GM21825 (cell line): Measurements from ENCODE around the gene RUFY3.
"Not testable (repeated sequence)": the region's sequence is repeated elsewhere in the genome, so short reads cannot be mapped to it uniquely, and the experiment has no call there.

Experiments
- ATAC-seq: cut with Tn5 transposase; IDR thresholded peaks from one replicate; pipeline ENCODE4 v1.9.1; 2021; ENCODE audit warnings: mild to moderate bottlenecking, moderate library complexity; ENCODE audit not compliant: unreplicated experiment

Gene RUFY3

GRCh38 chr4:70769396-70769795 lies 47.6 kb downstream of the RUFY3 start:
- ATAC-seq, result not testable (repeated sequence)

DNA sequence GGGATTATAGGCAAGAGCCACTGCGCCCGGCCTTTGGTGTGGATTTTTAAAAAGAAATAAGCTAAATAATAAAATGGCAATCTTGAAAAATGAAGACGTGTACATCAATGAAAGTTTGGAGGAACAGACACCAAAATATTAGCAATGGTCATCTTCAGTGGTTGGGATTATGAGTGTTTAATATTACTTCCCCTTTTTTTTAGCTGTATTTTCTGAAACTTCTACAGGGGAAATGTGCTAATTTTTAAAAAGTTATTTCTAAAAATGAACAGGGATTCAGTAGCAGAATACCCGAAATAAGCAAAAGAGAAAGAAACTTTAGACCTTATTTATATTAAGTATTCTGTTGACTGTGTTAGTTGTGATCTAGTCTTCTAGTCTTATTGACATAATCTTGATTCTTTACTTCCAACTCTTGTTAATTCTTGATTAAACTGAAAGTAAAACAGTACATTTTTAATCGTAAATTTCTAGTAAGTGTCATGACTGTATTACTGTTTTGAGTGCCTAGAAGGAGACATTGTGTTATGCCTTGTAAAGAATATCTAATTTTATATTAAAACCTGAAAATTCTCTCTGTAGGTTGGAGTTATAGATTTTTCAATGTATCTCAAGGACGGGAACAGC lies 51.3 kb downstream of the RUFY3 start:
- ATAC-seq, result no peak

- no peak for ATAC-seq
These were observed 57.2 kb downstream of the RUFY3 start for GRCh38 chr4:70778888-70779422.

GRCh38 chr4:70783096-70783495 lies 61.3 kb downstream of the RUFY3 start:
- no peak for ATAC-seq

GRCh38 chr4:70787496-70787895 lies 65.7 kb downstream of the RUFY3 start:
- ATAC-seq, result no peak

DNA sequence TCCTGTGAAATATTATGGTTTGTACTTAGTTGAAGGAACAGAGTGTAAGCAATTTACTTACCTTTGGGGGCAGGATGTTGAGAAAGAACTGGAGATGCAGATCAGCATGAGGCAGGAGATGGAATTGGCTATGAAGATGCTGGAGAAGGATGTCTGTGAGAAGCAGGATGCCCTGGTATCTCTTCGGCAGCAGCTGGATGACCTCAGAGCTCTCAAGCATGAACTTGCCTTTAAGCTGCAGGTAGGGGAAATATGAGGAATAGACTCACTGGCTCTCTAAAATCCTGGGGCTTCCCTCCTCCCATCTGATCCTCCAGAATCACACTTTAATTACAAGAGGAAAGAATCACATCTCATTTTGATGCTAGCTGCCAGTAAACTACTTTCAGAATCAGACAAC lies 67.0 kb downstream of the RUFY3 start:
- no peak for ATAC-seq

DNA sequence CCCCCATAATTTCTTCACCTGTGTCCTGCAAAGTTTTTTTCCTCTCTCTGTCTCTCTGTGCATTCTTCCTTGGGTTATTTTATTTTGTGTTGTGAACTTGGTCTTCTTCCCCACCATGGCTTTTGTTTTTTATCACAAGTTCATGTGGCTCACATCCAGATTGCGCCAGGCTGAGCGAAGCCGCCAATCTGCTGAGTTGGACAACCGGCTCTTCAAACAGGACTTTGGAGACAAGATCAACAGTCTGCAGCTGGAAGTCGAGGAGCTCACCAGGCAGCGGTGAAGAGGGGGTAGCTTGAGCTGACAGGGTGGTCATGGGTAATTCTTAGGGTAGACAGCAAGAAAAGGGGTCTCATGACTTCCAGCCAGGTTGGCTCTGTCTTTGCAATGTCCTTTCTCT lies 71.9 kb downstream of the RUFY3 start:
- ATAC-seq, result no peak

- no peak for ATAC-seq
These were observed 79.6 kb downstream of the RUFY3 start for GRCh38 chr4:70801265-70801809.

DNA sequence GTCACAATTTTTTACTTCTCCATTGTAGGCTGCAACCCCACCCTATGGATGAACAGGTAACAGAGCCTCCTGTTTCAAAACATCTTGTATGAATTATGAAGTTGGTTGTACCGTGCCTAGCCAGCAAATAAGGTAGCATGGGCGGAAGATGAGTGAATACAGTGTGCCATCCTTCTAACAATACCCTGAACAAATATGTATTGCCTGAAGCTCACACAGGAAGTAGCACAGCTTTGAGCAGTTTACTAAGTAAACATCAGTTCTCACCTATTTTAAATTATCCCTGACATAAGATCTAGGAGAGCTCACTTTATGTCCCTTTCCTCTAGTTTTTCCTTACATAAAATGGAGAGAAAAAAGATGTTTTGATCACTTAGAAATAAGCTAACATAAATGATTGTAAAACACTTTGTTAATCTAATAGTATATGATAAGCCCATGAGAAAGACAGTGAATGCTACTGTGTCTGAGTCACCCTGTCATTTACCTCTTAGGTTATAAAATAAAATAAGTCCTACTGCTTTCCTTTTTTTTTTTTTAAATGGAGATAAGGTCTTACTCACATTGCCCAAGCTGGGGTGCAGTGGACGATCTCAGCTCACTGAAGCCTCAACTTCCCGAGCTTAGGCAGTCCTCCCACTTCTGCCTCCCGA lies 81.3 kb downstream of the RUFY3 start:
- no peak for ATAC-seq

DNA sequence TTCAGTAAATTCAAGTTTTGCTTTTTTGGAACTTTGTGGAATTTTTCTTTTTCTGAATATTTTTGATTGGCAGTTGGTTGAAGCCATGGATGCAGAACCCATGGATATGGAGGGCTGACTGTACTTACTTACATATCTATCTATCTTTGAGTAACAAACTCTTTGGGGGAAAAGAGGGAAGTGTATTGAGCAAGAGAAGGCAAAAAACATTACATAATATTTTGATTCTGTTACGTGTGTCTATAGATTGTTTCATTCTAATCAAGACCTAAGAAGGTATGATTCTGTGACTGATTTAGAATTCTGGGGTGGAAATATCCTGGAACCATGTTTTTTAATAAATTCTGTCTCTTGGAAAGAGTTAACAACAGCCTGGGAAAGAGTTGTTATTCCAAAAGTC lies 86.4 kb downstream of the RUFY3 start:
- ATAC-seq, result no peak

DNA sequence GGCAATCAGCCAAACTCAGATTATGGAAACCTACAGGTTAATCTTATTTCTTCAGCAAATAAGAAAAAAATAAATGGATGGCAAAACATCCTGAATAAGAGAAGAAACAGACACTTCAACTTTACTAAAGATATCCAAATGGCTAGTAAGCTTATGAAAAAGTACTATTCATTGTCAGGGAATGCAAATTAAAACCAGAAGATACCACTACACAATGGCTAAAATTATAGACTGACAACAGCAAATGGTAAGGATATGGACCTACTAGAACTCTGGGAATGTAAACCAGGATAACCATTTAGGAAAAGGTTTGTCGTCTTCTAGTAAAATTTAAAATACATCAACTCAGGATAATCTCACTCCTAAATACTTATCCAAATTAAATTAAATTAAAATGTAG lies 93.6 kb downstream of the RUFY3 start:
- no peak for ATAC-seq

DNA sequence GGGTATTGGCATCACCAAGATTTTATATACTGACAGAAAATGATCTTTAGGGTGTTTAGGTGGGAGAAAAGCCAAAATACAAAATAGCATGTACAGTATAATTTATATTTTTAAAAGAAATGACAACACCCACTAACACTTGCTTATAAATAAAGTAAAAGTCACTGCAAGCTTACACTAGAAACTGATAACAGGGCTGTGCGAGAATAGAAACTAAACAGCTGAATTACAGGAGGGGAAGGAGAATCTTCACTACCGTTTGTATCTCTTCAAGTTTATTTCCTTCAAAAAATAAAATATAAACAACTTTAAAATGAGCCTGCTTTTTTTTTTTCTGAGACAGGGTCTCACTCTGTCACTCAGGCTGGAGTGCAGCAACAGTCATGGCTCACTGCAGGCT lies 95.1 kb downstream of the RUFY3 start:
- ATAC-seq, result no peak

DNA sequence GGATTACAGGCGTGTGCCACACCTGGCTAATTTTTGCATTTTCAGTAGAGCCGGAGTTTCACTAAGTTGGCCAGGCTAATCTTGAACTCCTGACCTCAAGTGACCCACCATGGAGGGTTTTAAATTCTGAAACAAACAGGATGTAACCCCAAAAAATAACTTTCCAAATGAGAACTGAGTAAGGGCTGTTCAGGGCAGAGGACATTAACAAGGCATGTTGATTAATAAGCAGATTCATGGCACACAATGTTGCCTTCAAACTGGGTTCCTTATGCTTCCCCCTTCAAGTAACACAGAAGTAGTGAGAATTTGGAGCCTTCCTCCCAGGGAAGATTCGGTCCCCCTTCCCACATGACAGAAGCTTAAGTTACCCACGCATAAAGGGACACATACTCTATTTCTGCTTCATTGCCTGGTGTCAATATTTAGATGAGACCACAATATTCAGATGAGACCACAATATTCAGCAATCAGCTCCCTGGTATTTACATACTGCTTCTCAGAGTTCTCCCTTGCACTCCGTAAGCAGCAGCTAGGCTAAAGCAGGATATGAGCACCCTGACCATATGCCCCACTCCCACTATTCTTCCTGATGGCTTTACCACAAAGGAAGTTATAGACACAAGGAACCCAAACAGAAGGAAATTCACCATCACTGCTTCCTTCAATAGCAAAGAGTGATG lies 96.5 kb downstream of the RUFY3 start:
- ATAC-seq, result no peak

- ATAC-seq, result no peak
These were observed 97.2 kb downstream of the RUFY3 start for GRCh38 chr4:70818921-70819320.

DNA sequence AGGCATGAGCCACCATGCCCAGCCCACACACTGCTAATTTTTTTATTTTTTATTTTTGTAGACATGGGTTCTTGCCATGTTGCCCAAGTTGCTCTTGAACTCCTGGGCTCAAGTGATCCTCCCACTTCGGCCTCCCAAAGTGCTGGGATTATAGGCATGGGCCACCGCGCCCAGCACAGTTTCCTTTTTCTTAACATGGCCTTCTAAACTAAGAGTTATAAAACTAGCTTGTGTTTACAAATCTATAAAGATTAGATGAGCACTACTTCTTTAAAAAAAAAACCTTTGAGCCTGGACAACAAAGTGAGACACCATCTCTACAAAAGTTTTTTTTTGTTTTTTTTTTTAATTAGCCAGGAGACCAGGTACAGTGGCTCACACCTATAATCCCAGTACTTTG lies 107.3 kb downstream of the RUFY3 start:
- ATAC-seq, result no peak

DNA sequence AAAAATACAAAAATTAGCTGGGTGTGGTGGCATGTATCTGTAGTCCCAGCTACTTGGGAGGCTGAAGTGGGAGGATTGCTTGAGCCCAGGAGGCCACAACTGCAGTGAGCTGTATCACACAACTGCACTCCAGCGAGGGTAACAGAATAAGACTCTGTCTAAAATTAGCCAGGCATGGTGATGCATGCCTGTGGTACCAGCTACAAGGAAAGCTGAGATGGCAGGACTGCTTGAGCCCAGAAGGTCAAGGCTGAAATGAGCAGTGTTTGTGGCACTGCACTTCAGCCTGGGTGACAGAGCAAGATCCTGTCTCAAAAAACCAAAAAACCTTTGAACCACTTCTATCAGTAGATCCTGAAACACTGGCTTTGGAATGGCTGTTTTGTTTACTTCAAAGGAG lies 107.7 kb downstream of the RUFY3 start:
- no peak for ATAC-seq

- ATAC-seq, result no peak
These were observed 108.3 kb downstream of the RUFY3 start for GRCh38 chr4:70830054-70830453.

GRCh38 chr4:70831293-70831692 lies 109.5 kb downstream of the RUFY3 start:
- no peak for ATAC-seq

DNA sequence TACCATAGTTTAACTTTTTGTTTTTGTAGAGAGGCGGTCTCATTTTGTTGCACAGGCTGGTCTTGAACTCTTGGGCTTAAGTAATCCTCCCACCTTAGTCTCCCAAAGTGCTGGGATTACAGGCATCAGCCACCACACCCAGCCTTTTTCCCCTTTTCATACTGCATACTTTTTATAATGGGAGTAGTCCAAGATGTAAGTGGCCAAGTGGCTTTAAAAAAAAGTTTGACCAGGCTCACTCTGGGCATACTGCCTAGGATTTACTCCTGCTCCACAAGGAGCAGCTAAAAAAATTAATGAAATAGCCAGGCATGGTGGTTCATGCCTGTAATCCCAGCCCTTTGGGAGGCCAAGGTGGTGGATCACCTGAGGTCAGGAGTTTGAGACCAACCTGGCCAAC lies 111.9 kb downstream of the RUFY3 start:
- no peak for ATAC-seq

- ATAC-seq, result no peak
These were observed 114.3 kb downstream of the RUFY3 start for GRCh38 chr4:70836081-70836480.

GRCh38 chr4:70838204-70838603 lies 116.4 kb downstream of the RUFY3 start:
- ATAC-seq, result no peak
